HG03439 (cell line): ENCODE data around the gene TNRC18.
"Not testable (repeated sequence)": the region's sequence is repeated elsewhere in the genome, so short reads cannot be mapped to it uniquely, and the experiment has no call there.

Experiments
- ATAC-seq: cut with Tn5 transposase; IDR thresholded peaks from one replicate; pipeline ENCODE4 v1.9.1; 2021; ENCODE audit warnings: mild to moderate bottlenecking, moderate library complexity; ENCODE audit not compliant: unreplicated experiment

Gene TNRC18

DNA sequence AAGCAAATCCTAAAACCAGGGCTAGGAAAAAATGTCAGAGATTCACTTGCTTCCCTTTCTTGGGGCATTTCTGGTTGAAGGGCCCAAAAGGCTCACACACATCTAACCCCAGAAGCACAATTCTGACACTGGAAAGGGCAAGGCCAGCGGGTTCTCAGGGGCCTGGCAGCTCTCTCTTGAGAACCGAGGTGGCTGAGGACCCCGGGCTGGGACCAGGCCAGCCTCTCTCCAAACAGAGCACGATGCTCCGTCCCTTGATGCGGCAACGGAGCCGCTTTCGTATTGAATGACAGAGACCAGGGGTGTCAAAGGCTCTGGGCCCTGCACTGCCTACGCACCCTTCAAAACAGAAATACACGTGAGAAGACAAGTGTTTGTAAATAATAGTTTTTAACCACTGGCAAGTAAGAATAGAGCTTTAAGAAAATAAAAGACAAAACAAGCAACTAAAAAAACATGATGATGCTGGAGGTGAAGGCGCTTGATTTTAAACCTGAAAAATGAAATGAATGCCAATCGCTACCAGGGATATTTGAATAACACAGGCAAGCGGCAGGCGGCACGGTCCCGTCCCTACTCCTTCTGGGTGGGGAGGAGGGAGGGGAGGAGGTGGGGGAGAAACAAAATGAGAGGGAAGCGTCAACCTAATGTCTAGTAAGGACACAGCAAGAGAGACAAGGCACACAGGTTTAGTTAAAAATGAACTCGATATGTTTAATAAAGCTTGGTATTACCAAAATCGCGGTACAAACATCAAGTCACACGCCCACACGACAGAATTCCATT lies 72.8 kb downstream of the TNRC18 start:
- ATAC-seq, result no peak

DNA sequence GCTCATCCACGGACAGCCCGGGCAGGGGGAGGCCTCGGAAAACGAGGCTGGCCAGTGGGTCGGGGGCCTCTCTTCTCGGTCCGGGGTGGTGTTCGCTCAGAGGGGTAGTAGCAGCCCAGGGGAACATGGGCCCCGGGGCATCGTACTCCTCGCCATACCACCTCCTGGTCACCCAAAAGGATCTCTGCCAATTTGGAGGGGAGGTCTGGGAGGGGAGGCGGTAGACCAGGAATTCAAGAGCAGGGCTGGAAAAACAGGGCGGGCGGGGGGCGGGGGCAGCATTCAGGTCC lies 73.5 kb downstream of the TNRC18 start:
- ATAC-seq, result no peak

DNA sequence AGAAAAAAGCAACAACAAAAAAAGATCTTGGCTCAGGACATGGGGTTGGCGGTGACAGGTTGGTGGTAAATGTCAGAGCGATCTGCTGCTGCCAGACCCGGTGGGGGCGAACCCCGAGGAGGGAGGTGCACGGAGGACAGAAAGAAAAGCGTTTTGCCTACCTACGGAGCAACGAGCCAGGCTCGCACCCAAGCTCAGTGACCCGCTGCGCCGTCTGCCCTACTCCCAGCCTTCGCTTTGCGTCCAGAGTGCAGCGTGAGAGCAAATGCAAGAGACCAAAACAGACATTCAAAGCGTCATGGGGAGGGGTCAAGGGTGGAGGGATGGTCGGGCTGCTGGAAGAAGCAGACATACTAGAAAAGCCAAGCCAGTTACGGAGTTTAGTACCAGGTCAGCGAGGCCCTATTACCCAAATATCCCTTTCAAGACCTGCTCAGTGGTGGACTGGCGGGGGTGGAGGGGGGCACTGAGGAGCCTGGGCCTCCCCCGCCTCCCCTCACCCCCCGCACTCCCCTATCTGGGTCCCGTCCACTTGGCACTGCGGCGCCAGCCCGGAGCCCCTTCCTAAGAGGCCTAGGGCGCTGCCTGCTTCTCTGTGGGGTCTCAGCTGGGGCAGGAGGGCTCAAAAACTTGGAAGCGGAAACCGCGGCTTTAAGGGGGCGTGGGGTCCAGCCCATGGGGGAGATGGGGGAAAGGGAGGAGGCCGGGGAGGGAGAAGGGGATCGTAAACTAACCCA lies 74.0 kb downstream of the TNRC18 start:
- ATAC-seq, result no peak

DNA sequence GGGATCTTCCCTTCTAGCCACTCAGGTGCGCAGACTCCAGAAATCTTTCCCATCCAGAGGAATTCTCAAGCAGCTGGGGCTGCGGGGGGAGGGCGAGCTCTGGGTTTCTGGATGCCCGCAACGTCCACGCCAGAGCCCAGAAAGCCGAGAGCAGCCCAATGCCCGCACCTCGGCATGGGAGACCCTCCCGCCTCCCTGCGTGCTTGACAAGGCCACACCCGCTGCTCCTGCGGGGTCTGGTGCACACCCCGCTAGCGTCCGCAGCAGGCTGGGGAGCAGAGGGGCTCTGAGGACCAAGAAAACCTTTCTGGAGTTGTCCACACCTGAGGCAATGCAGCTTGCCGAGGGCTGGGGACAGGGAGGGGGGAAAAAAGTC lies 74.6 kb downstream of the TNRC18 start:
- no peak for ATAC-seq

DNA sequence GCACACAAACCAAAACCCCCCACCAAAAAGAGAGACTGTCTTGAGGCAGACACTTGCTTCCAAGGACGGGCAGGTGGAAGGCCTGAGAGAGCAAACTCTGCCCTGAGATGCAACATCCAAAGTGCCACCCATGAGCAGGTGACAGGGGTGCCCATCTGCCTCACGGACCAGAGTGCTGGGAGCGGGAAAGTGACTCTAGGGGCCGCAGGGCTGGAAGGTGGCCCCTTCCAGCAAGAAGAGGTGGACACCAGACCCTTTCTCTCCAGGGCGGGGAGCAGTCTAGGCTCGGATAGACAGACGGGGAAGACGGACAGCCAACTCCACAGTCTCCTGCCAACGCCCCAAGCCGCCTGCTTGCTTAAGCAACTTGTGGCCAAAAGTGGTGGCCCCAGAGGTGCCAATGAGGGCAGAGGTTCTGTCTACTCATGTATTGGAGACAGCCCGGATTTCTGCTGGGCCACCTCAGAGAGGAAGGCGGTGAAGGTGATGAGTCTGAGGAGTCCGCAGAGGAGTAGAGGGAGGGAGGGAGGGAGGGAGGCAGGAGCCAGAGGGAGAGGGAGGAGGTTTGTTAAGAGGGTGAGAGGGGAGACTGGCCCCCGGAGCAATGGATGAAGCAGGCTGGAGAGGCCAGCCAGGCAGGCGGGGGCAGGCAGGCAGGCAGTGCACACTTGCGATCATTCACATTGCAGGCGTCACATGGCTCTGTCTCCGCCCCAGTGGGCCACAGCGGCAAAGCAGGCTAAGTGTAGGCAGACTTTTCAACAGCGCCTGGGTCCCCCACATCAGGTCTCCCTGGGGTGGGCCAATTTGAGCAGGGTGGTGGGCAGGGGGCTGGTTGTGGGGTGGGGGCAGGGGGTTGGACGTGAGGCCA lies 75.3 kb downstream of the TNRC18 start:
- no peak for ATAC-seq

DNA sequence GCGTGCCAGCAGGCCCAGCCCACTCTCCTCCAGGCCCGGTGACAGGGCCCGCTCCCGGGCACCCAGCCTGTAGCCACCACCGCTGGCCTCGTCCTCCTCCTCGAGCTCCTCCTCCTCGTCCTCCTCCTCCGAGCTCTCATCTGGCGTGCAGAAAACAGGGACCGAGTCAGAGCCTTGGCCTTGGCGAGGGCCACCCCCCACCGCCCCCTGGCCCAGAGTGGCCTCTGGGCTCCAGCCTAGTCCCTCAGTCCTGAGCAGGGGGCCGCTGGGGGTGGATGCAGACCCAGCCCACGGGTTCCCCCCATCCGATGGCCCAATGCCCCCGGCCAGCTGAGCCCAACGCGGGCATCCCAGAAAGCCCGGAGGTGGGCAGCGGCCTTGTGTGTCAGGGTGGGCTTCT lies 78.0 kb downstream of the TNRC18 start:
- ATAC-seq, result no peak

DNA sequence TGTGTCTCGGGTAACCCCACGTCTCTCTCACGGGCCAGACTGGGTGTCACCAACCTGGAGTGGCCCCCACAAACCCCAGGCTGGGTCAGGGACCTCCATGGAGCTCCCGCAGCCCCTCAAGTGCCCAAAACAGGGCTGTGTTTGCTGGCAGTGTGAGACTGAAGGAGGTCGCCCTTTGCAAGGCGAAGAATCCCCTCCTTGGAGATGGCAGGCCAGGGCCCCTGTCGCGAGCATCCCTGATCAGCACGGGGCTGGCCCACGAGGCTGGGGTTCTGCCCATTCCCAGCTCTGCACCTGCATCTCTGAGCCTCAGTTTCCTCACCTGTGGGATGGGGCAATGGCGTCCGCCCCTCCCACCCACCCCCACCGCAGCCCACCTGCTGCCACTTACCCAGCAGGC lies 78.5 kb downstream of the TNRC18 start:
- ATAC-seq, result no peak

DNA sequence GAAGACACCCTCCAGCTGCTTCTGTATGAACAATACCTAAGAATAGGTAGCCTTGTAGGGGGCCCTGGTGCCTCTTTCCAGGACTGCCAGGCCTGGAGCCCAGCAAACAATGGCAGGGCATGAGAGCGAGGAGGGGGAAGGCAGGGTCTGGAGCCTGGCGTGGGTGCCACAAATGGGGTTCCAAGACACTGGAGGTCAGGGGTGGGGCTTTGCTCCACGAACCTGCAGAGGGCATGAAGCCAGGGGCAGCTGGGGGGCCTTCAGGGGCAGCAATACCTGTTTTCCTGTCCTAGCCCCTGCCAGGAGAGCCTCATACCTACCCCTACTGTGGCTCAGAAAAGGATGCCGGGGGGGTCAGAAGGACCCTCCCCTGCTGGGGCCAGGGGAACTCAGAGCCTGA lies 79.3 kb downstream of the TNRC18 start:
- no peak for ATAC-seq

DNA sequence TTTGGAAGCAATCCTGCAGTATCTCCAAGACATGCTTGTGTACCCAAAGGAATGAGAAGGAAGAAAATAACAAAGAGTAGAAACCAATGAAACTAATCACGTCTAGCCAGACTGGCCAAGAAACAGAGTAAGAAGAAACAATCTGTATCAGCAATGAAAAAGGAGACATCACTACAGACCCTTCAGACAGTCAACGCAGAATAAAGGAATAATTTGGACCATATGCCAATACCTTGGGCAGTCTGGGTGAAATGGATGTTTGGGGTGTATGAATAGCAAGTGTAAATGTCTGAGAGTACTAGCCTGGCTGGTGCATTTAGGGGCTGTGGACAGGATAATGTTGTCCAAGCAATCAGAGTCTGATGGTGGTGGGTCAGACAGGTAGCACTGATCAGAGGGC lies 79.8 kb downstream of the TNRC18 start:
- no peak for ATAC-seq

DNA sequence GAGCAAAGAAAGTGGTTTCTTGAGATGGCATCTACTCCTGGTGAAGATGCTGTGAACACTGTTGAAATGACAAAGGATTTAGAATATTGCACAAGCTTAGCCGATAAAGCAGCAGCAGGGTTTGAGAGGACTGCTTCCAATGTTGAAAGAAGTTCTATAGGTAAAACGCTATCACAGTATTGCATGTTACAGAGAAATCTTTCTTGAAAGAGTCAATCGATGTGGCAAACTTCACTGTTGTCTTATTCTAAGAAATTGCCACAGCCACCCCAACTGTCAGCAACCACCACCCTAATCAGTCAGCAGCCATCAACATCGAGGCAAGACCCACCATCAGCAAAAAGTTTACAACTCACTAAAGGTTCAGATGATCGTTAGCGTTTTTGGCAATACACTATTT lies 81.0 kb downstream of the TNRC18 start:
- ATAC-seq, result no peak

DNA sequence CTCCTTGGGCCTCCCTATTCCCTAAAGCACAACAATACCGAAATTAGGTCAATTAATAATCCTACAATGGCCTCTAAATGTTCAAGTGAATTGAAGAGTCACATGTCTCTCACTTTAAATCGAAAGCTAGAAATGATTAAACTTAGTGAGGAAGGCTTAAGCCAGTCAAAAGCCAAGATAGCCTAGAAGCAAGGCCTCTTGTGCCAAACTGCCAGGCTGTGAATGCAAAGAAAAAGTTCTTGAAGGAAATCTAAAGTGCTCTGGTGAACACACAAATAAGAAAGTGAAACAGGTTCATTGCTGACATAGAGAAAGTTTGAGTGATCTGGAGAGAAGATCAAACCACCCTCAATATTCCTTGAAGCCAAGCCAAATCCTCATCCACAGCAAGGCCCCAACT lies 83.7 kb downstream of the TNRC18 start:
- ATAC-seq, result no peak

DNA sequence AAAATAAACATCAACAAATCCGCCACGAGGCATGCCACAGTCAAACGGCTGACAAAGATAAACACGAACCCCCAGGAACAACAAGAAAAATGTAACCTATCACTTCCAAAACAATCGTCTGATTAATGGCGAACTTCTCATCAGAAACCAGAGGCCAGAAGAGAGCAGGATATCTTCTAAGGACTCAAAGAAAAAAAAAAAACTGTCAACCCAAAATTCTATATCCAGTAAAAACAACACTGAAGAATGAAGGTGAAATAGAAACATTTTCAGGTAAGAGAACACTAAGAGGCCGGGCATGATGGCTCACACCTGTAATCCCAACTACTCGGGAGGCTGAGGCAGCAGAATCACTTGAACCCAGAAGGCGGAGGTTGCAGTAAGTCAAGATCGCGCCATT lies 86.6 kb downstream of the TNRC18 start:
- no peak for ATAC-seq

DNA sequence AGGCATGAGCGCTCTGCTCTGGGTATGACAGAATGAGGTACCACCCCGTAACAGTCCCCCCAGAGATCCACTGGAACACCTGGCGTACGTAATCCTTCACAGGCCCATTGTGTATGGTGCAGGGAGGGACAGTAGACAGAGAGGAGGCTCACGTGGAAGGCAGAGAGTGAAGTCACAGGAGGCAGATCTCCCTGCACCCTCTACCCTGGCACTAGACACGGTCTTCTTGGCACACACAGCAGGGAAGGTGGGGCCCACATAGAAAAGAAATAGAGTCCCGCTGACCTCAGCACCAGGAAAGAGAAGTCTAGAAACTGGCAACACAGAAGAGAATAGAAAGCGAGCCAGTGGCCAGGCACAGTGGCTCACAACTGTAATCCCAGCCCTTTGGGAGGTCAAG lies 89.0 kb downstream of the TNRC18 start:
- no peak for ATAC-seq

DNA sequence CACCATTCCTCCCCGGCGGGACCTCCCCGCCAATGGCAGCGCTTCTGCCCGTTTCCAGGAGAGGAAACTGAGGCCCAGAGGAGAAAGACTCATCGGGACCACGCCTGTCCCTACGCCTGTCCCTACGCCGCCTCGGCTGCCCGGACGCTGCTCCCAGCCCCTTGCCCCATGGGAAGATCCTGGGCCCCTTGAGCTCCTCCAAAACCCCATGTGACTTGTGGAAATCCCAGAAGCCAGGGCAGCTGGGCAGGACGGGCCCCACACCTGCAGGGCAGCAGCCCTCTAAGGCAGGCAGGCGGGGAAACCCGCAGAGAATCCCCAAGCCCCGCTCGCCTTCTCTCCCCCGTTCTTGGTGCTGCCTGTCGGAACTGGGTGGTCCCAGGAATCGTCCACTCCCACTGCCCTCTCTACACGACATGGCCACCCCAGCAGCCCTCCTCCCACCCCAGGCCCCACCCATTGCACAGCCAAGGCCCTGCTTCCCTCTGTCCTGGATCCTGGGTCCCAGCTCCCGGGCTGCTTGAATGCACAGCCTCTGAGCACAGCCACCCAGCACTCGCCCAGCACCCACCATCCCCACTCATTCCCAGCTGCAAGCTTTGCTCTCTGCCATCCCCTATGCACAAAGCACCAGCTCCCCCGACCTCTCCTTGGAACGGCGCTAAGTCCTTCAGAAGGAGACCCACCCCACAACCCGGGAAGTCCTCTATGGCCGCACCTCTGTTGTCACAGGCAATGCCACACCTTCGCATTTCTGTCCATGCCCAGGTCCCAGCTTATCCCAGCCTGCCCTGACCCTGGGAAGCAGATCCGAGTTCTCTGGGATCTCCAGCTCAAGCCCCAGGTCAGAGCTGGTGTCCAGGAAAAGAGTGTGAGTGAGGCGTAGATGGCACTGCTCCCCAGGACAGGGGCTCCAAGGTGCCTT lies 90.3 kb downstream of the TNRC18 start:
- no peak for ATAC-seq

DNA sequence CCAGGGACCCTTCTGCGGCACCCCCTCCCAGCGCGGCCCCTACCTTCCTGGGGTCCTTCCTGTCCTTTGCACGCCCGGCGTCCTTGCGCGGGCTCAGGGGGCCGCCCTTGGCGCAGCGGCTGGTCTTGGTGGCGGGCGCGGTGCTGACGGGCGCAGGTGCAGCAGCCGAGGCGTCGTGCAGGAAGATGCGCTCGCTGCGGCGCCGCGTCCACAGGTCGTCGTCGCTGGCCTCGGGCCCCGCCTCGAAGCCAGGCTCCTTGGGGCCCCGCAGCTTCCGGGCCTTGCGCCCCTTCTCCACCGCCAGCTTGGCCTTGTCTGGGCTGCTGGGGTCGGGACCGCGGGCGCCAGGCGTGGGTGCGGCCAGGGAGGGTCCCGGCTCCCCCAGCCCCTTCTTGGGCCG lies 91.1 kb downstream of the TNRC18 start:
- ATAC-seq, result no peak

DNA sequence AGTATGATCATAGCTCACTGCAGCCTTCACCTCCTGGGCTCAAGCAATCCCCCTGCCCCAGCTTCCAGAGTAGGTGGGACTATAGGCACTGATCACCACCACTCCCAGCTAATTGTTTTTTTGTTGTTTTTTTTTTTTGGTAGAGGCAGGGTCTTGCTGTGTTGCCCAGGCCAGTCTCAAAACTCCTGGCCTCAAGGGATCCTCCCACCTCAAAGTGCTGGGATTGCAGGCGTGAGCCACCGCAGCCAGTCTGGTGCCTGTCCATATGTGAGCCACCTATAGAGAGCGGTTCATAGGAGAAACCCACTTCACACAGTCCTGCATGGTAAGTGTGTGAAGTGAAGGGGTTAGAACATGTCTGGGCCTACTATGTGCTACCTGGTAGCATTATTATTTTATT lies 93.3 kb downstream of the TNRC18 start:
- no peak for ATAC-seq

DNA sequence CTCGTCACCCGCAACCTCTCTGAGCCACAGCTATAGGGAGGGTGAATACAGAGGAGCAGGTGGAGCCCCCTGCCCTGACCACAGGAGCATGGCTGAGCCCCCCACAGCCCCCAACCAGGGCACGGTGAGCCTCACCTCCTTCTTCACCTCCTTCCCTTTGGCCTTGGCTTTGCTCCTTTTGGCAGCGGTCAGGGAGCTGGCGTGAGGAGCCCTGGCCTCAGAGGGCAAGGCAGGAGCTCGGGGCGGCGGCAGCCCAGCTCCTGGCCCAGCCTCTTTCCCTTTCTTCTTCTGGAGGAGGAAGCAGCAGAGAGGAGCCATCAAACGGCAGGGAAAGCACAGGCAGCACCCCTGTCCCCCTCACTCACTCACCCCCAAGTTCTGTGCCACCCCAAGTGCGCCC lies 98.7 kb downstream of the TNRC18 start:
- ATAC-seq, result no peak

DNA sequence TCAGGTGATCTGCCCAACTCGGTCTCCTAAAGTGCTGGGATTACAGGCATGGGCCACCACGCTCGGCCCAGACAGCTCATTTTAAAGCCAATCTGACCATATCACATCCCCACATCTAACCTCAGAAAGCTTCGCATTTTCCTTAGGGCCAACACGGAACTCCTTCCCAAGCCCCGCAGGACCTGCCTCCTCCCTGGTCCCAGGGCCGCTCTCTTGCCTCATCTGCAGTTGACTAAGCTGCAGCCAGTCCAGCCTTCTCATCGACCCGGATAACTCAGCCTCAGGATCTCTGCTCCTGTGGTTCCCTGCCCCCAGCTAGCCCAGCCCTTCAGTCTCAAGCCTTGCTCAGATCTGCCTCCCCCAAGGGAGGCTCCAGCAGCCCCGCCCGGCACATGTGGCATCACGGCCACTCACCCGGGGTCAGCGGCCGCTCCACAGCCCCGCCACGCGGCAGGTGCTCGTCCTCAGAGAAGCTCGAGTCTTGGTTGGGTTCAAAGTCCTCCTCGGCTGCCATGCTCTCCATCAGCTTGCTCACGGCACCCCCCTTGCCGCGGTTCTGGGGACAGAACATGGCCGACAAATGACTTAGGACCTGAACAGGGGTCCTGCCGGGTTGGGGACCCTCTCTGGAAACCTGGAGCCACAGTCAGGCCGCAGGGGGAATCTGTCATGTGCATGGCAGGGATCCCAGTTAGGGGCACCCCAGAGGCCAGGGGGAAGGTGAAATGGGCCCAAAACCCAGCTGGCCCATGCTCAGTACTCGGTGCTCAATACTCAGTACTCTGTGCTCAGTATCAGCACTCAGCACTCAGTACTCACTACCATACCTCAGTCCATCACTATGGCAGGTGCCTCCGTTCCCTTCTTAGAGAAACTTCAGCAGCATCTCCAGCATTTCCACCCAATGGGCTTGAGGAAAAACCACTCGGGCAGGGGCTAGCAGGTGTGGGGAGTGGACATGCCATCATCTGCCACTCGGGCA lies 99.5 kb downstream of the TNRC18 start:
- ATAC-seq, result not testable (repeated sequence)

DNA sequence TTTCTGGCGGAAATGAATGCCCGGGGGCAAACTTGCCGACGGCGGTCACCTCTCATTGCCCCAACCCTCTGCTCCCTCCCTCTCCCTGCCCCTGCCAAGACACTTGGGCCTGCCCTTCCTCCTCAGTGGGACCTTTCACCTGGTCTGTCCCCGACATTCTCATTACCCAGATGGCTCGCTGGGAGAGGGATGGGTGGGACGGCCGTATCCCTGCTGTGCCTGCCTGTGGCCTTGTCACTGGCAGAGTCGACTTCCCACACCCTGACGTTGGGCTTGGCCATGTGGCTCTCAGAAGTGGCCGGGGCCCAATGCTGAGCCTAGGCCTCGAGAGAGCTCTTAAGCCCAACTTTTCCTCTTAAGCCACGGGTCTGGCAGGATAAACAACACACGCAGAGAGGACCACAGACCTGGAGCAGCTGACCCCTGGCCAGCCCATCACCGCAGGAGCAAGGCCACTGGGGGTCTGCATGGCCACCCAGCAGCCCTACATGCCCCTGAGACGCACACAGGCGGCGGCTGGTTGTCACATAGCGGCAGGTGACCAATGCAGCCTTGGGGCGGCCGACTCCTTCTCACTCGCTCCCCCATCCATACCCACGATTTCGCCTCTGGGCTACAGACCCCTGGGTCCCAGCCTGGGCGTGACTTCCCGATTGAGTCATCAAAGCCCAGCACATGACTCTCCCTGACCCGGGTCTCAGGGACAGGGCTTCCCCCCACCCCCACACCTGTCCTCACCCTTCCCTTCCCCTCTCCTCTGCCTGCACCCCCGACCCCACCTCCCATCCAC lies 100.8 kb downstream of the TNRC18 start:
- no peak for ATAC-seq
